ENCODE measurements around the gene CLEC18A.
"Not testable (repeated sequence)": the region's sequence is repeated elsewhere in the genome, so short reads cannot be mapped to it uniquely, and the experiment has no call there.

The CLEC18A gene

DNA sequence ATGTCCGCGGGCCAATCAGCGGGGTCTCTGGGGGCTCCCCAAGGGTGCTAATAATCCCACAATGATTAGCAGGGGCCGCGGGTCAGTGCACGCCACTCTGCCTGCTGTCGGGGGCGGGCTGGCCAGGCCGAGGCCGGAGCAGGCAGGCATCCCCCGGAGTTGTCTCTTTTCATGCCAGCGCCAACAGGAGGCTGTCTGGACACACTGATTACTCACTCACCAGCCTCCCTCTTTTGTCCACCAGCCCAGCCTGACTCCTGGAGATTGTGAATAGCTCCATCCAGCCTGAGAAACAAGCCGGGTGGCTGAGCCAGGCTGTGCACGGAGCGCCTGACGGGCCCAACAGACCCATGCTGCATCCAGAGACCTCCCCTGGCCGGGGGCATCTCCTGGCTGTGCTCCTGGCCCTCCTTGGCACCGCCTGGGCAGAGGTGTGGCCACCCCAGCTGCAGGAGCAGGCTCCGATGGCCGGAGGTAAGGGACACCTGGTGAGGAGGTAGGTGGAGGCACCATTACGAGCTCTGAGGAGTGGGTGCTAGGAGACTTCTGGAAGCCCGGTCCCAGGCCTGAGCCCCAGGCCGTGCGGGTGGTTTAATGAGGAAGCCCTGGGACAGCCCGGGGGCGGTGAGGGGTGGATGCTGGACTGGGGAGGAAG lies at the start of gene CLEC18A:
CLEC18A (plus strand) TSS at position 318 of the 655 bp plus-strand sequence; CDS start at position 351, 33 bp downstream.
- DNase-seq = not testable (repeated sequence)

DNA sequence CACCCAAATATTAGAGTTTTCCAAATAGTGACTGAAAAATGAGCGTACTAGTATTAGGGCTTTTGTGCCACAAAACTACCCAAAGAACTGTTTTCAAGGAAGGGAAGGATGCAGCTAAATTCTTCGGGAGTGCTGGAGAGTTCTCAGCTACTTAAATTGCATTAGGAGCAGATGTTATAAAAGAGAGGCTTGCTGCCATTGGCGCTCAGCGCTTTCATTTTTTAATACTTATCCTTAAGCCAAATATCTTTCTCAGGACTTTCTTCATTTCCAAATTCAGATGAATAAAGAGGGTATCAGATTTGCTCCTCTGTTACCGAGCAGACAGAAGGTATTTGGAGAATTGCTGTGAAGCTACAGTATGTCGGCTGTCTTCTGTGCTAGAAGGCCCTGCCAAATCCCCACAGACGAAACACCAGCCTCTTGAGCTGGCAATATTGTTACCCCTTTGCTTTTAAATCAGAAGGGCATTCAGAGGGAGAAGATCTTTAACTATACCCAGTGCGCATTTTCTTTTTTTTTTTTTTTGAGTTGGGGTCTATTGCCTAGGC lies 47.2 kb upstream of the CLEC18A start:
- no peak for DNase-seq

DNA sequence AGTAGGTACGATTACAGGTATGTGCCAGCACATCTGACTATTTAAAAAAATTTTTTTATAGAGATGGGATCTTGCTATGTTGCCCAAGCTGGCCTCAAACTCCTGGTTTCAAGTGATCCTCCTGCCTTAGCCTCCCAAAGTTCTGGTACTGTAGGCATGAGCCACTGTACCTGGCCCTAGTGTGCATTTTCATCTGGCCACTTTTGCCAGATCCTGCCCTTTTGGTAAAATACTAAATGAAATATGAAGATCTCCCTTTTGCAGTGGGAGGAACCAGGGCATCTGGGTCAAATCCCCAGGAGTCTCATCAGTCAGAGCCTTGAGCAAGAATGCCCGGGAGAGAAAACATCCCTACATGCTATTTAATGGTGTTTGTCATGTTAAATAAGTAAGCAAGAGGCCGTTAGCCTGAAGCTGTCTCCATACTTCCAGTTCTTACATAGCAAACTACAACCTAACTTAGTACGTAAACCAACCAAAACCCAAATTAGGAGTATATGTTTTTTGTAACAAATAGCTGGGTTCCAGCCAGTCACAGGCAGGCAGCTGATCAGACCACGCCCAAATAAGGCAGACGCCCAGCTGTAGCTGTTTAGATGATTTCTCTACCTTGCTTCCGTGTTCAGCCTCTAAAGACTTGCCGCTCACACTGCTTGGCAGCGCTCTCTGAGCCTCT lies 46.5 kb upstream of the CLEC18A start:
- no peak for DNase-seq

DNA sequence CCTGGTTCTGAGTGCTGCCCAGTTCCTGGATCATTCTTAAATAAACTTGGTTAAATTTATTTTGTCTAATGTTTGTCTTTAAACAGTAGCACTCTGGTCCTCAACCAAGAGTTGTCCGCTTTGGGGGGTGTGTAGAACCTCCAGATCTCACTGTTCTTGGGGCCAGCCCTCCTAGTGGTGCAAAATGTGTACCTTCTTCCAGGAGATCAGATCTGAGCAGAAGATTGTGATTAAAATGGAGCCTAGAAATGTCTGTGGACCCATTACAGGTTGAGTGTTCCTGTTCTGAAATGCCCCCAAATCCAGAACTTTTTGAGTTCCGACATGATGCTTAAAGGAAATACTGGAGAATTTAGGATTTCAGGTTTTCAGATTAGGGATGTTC lies 46.0 kb upstream of the CLEC18A start:
- DNase-seq = no peak

DNA sequence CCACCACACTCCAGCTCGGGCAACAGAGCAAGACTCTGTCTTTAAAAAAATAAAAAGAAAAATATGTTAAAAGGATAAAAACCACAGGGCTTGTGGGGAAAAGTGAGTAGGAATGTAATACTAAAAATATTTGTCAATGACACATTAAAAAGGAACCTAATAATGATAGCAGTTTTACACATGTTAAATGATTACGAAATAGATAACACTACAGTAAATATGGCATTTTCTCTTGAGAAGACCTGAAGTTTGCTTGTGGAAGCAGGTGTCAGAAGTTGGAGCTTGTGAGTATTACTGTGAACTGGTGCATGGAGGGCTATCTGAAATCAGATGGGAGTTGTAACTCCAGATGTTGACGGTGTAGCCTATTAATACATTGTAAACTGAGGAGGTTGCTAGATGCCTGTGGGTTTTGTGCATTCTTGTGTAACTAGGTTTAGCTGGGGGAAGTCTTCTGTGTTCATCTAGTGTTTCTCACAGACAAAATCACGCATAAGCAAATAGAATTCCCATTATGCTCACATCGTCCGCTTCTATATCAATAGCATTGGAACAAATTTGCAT lies 44.2 kb upstream of the CLEC18A start:
- no peak for DNase-seq

DNA sequence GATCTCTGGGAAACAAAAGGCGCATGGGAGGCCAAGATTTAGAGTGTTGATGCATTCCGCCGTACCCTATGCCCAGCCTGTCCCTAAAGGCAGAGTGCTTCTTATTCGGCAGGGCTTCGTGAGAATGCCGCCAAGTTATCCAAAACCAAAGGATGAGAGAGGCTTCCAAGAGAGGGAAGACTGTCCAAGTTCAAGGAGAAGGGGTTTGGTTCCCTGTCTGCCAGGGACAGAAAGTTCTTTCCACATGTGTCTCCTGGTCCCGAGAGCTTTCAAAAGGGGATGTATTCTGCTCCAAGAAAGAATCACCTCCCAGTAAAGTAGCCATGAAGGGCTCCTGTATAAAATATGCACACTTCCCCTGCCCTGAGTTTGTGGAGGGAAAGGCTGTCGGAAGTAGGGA lies 42.1 kb upstream of the CLEC18A start:
- DNase-seq = no peak

DNA sequence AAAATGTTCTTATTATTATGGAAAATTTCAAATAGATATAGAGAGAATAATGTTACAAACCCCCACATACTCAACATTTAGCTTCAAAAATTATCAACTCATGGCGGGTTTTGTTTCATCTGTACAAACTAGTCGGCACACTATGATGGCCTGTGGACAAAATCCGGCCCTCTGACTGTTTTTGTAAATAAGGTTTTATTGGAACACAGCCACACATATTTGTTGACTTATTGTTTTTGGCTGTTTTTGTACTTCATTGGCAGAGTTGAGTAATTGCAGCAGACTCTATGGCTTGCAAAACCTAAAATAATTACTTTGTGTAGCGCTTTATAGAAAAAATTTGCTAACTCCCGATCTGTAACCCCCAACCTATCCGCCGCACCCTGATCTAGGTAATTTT lies 41.4 kb upstream of the CLEC18A start:
- DNase-seq = no peak

DNA sequence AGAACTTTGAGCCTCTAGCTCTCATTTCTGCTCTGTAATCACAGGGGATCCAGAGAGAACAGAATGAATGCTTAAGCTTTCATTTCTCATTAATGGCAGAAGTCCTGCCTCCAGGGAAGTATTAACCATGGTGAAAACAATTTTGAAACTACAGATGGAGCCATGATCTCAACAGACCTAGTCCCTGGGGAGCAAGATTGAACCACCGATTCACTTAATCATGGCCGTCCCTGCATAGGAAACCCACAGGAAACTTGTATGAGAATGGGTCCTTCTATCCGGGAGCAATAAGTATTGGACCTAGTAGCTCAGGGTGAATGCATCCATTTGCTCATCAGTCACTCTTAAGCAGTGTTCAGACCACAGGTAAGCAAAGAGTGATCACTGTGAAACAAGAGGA lies 40.2 kb upstream of the CLEC18A start:
- DNase-seq = no peak

DNA sequence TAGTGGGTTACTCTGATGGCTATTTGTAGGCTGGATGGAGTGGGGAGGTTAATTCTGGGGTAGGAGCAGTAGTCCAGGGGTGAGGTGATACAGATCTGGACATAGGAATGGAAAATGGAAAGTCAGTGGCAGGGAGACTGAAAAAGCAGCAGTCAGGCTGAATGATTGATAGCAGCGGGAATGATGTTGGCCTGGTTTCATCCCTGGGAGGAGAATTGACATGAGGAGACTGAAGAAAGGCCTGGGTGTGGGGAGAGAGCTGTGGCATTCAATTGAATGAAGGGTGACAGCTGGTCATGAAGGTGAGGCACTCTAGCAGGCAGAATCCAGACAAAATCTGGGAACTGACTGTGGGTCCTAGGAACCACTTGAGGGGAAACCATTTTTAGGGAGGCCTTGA lies 34.7 kb upstream of the CLEC18A start:
- DNase-seq = no peak

DNA sequence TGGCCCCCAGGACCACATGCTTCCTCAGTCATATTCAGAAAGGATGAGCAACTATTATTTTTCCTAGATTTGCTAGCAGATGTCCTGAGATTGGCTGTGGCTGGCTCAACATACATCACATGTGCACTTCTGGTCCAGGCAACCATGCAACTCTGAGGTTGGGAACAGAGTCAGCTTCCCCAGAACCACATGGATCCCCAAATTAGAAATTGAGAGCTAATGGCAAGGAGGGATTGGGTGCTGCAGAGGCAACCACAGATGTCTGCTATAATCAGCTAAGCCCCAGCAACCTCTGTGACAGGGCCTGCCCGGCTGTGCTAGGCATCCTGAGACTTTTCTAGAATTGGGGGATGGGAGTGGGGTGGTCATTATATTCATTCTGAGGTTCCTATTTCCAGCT lies 33.8 kb upstream of the CLEC18A start:
- DNase-seq = no peak

DNA sequence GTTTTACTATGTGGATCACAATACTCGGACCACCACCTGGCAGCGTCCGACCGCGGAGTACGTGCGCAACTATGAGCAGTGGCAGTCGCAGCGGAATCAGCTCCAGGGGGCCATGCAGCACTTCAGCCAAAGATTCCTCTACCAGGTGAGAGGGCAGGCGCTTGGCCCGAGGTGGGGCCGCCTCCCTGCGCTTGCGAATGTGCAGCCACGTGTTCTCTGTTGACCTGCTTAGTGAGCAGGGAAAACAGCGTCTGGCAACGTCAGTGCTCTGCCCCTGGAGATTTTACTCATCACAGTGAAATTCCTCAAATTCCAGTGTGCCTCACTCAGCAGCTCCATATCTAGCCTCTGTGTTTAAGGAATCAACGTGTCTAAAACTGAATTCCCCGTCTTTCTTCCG lies 33.4 kb upstream of the CLEC18A start:
- no peak for DNase-seq

DNA sequence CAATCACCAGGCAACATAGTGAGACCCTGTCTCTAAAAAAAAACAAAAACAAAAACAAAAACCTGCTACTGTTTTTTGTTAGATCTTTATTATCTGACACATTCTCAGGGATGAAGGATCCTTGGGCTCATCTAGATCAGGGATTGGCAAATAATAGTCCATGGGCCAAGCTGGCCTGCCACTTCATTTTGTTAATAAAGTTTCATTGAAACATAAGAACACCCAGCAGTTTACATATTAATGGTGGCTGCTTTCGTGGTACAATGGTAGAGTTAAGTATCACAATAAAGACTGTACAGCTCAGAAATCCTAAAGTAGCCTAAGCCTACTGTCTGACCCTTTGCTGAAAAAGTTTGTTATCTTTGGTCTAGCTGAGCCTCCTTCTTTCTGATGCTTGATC lies 32.9 kb upstream of the CLEC18A start:
- DNase-seq = no peak

DNA sequence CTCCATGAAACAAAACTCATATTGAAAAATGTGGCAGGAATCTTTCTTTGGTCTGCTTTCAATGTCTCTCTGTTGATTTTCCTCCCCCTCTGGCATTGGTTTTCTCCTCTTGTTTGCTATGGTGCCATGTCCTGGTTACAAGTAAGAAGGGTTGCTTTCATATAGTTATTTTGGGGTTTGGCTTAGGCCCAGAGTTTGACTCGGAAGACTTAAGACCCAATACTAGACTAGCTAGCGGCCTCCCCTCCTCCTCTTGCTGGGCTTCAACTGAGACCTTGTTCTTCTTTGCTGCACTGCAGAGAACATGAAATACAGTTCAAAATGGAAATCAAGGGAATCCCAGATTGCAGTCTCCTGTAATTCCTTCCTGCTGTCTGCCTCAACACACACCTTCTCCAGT lies 30.0 kb upstream of the CLEC18A start:
- DNase-seq = no peak

DNA sequence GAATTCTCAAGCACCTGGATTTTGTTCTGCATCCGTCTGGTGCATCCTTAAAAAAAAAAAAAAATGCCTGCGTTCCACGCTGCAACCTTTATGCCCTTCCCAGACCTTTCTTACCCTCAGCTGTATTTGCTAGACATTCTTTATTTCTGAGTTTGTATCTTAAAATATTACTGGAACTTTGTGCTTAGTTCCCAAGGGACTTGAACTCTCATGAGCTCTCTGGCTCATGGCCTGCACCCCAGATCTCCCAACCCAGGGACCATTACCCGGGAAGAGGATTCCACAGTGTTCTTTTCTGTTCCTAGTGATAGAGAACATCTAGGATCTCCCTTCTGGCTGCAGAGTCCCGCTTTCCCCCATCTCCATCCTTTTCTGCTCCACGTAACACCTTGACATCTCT lies 28.9 kb upstream of the CLEC18A start:
- DNase-seq = no peak

DNA sequence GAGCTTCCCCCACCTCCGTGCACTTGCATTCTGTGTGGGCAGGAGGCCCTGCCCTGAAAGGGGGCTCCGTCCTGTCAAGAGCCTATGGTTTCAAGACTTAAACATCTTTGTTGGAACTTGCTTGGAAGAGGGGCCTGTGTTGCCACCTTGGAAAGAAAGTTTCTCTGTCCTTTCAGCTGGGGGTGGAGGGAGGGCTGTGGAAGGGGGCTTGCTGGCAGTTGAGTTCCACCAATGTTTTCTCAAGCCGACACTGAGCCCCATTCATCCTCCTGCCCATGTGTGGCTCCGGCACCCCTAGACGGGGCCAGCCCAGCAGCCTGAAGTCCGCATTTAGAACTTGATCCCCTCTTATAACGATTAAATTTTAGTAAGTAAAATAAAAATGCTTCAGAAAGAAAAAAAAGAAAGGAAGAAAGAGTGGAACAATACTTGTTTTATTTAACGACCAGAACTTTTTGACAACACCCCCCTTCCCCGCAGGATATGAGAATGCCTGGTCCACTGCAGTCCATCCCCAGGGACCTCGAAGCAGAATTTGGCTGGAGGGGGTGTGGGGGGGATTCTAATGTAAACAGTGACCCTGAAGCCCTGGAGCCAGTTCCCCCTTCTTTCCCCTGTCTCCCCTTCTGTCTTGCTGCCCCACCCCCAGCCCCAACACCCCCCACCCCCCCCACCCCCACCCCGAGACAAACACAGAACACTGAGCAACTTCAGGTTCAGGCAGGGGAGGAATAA lies 26.9 kb upstream of the CLEC18A start:
- DNase-seq = no peak

DNA sequence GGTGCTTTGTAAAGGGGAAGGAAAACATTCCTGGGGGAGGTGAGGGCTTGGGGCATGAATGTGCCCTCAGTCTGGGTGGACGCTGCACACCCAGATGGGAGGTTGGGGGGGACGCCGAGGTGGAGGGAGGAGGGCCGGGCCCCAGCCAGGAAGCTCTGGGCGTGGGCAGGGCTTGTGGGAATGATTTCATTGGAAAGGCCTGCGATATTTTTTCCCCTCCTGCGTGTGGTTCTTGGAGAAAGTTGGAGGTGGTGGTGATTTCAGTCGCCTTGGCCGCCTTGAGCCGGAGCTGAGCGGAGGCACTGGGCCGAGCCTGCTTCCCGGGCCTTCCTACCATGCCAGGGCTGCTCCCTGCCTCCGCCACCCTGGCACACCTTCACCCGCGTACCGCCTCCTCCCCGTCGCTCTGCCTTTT lies 26.4 kb upstream of the CLEC18A start:
- DNase-seq = no peak

DNA sequence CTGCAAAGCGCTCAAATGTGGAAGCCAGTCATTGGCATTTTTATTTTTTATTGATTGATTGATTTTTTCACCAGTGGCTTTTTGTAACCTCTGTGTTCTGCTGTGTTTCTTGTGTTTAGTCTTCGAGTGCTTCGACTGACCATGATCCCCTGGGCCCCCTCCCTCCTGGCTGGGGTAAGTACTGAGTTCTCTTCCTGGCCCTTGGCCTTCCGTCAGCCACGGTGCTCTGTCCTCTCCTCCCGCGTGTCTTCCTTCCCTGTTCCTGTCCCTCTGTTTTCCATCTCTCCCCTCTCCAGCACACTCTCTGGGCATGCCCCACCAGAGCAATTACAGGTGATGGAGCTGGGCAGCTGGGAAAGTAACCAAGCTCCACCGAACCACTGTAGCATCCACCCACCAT lies 25.8 kb upstream of the CLEC18A start:
- no peak for DNase-seq

DNA sequence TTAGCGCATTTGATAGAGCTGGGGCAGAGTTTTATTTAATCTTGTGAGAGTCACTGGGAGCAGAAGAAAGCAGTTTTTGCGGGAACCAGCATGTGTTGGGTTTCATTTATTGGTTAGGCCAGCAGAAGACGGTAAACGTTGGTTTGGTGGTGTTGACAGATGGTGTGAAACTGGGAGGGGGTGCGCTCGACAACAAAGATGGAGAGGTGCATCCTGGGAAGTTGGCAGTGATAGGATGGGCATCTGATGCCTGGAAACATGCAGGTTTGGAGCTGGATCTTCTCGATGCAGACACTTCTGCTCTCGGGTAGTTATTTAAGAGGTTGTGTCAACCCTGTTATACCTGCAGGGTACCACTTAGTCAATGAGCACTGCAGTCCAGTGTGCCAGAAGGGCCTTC lies 24.9 kb upstream of the CLEC18A start:
- DNase-seq = no peak

DNA sequence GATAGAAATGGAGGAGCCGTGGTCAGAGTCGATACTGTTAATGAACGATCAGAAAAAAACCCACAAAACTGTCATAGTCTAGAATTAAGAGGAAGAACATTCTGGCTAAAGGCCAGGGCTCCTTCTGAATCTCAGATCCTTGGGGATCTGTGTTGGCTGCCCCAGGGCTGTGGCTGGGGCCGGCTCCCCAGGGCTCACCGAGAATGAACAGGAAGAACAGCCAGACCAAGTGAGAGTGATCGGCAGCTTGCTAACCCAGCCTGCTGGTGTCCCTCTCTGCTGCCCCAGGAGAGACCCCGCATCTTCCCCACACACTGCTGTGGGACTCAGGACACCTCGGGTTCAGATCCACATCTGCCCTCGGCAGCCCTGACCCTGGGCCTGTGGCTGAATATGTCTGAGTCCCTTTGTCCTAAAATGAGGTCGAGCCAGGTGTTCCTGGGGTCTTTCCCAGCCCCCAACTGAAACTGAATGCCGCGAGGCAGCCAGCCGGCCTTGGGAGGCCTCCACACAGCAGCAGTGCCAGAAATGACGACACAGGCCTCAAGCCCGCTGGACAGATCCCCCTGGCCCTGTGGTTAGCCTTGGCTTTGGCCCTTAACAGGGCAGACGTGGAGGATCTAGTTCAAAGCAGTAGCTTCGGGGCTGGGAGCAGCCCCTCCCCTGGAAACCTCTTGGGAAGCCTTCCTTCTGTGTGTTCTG lies 23.9 kb upstream of the CLEC18A start:
- DNase-seq = no peak

DNA sequence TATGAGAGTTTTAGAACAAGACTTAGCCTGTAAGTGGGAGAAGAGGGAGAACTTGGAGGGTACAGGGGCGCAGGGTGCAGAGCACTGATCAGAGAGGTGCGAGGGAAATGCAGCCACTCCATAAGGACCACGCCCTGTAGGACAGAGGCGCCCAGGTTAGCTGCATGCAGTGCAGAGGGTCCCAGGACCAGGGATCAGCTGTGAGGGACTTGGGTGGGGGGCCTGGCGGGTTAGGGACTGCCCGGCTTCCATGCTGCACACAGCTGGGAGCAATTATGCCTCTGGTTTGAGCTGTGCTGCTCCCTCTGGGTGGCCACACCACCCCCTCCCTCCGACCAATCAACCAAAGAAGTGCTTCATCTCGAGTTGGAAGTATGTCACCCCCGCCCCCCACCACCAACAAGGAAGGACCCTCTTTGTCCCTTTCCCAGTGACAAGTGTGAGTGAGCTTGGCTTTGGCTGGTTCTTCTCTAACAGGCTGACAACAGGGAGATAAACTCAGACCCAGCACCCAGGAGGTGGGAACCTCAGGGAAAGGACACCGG lies 22.2 kb upstream of the CLEC18A start:
- DNase-seq = no peak

DNA sequence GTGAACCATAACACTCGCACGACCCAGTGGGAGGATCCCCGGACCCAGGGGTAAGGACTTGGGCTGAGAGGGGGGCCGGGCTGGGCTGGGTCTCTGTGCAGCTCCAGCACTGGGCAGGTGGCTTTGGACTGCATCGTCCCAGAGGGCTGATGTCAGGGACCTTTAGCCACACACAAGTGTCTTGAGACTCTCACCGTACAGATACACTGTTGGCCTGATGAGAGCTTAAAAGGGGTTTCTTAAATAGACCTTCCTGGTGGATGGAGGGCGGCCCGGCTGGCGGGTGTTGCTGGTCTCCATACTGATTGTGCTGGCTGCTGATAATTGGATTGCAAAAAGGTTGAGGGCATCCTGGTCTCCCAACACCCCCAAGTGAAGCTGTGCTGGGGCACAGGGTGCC lies 21.7 kb upstream of the CLEC18A start:
- no peak for DNase-seq

DNA sequence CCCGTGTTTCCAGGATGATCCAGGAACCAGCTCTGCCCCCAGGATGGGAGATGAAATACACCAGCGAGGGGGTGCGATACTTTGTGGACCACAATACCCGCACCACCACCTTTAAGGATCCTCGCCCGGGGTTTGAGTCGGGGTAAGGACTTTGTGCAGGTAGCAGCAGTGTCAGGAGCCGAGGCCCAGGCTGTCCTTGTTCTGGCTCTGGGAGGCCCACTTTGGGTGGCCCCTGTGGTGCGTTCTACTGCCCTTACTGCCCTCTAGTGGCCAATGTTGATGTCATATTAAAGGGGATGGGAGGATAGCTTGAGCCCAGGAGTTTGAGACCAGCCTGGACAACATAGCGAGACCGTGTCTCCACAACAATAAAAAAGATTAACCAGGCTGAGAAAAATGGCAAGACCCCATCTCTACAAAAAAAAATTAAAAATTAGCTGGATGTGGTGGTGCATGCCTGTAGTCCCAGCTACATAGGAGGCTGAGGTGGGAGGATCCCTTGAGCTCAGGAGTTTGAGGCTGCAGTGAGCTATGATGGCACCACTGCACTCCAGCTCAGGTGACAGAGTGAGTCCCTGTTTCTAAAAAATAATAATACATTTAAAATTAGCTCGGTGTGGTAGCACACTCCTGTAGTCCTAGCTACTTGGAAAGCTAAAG lies 20.9 kb upstream of the CLEC18A start:
- DNase-seq = peak; percentile 43
